Measurements from ENCODE around the gene DCX.
"Not testable (repeated sequence)": the region's sequence is repeated elsewhere in the genome, so short reads cannot be mapped to it uniquely, and the experiment has no call there.

DCX gene

DNA sequence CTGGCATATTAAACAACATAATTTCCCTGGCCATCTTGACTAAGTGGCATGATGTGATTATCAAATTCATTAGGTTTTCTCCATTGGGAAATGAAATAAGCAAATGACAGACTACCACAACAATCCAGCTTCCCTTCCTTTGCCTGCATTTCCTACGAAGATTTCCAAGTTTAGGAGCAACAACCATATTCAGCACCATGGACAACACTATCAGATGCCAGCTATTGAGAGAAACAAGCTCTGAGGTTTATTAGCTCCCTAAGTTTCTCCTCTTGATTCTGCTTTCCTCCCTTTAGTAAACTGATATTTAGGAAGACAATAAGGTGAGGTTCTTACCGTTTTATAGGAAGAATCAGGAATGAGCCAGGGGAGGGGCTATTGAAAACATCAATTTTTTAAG is 36.2 kb downstream of the DCX start:
- no peak overlapping the region for H3K4me3 ChIP-seq (ENCODE audit: low read depth, low read length)

DNA sequence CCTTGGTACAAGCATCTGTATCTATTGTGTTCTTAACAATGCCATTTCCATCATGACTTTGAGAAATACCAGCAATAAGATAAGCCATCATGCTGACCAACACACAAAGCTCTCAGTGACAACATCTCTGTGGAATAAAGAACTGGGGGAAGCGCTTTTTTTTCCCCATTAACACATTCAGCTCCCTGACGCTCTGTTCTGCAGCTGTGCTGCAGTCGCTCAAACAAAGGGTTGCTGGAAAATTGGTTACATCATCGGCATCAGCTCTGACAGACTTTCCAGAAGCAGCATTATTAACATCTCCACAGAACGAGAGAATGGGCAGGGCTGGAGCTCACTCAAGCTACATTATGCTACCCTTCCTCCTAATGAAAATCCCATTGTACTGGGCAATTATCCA is 39.9 kb downstream of the DCX start:
- no peak overlapping the region for H3K4me3 ChIP-seq (ENCODE audit: low read depth, low read length)

DNA sequence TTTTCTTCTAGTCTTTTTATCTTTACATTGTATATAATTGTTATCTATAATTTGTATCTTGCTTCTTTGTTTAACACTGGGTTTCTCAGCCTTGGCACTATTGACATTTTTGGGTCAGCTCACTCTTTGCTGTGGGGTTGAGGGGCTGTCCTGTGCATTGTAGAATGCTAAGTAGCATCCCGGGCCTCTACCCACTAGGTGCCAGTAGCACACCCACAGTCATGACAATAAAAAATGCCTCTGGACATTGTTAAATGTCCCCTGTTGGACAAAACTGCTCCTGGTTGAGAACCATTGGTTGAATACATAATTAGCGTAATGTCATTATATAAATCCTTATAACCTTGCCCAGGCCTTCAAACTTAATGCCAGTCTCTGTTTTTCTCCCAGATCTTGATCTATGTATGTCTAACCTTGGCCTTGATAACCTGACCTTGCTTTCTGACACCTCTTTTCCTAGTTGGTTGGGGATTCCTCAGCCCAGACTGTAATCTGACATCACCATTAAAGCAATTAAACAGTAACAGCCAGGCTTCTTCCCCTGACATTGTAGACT is 46.1 kb downstream of the DCX start:
- no peak overlapping the region for H3K4me3 ChIP-seq (ENCODE audit: low read depth, low read length)

DNA sequence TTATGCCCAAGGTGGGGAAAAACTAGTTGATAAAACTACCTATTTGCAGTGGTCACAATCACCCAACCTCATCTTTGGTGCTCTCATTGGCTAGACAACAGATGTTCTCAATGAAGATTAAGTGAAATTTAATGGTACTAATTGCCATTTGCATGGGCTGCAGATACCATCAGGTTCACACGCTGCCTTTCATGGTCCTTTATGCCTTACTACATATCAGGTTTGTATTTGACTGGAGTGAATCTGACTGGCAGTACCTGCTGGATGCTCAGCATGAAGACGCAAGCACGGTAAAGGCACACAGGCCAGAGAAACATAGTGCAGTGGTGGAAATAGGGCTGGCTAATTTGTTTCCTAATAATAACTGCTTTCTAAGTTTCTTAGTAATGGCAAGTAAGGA is 48.3 kb downstream of the DCX start:
- H3K4me3 ChIP-seq (ENCODE audit: low read depth, low read length) = no peak overlapping the region

DNA sequence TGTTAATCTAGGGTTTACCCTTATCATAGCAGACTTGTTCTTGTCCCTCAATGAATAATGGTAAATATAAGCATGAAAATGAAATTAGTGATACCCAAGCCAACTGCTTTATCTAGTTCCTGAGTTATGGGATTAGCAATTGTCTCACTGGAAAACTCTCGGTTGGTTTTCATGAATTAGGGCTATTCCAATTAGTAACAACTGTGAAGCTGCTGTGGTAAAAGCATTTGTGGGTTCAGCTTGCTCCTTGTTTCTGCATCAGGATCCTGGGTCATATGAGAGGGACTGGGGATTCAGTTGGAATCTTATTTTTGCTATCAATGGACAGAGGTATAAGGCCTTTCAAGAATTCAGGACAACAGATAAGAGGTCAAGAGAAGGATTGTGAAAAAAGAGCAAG is 50.2 kb downstream of the DCX start:
- no peak overlapping the region for H3K4me3 ChIP-seq (ENCODE audit: low read depth, low read length)

DNA sequence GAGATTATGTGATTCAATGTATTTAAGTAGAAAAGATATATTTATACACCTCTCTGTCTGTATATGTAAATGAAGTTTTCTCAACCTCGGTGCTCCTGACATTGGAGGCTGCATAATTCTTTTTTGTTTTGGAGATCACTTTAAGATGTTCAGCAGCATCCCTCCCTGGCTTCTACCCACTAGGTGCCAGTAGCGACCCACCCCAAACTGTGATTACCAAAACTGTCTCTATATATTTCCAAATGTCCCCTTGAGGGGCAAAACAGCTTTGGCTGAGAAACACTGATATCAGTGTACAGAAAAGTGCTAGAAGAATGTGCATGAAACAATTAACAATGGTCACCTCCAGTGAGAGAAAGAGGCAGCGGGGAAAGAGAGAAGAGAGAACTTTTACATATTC is 51.2 kb downstream of the DCX start:
- no peak overlapping the region for H3K4me3 ChIP-seq (ENCODE audit: low read depth, low read length)

DNA sequence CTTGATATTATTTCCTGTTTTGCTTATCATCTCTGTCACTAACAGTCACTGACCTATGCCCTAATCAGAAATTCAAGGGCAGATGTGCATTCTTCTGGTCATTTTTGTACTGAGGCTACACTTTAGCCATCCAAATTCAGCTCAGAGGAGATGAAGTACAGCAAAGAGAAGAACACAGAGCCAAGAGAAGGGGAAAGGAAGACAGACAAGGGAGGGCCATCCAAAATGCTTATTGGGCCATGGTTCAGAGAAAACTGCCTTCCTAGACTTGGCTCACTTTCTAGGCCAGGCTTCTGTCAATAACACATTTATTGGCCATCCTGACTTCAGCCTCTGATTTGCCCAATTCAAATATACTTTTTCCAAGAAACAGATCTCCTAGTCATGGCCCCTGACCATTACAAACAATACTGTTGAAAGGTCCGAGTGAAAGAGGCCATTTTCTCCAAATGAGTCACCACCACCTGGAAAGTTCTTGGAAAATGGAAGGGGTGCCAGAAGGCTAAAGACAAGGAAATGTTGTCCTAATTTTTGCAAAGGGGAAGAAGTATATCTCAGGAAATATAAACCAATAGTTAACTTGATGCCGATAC is 56.4 kb downstream of the DCX start:
- H3K4me3 ChIP-seq (ENCODE audit: low read depth, low read length) = no peak overlapping the region

DNA sequence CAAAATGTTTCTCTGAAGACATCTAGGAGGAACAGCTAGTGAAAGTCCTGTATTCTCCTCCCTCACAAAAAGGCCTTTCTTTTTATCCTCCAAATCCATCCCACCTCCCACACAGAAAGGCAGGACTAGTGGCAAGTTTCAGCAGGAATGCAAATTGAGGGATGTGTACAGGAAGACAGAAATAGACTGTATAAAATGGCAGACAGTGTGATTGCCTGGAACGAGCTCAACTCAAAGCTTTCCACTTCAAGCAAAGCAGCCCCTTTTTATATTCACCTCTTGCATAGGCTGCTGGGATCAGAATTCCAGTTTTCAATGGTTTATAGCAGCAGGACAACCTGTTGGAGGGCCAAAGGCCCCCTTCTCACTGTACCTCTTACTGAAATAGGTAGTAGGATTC is 57.5 kb downstream of the DCX start:
- H3K4me3 ChIP-seq (ENCODE audit: low read depth, low read length) = no peak overlapping the region

DNA sequence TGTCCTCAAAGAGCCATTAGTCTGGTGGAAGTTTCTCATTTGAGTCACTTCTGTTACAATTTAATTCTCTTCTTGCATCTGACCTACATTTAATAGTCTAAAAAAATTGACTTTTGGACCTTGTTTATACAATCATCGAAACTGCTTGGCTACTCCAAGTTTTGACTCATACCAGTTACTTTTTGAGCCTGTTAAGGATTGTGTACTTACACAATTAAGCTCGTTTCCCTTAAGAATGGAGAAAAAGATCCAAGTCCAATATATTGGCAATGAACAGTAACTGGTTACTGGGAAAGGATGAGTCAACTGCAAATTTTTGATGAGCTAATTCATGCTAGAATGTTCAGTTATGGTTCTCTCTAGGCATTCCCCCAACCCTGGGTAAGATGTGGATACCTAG is 58.2 kb downstream of the DCX start:
- no peak overlapping the region for H3K4me3 ChIP-seq (ENCODE audit: low read depth, low read length)

DNA sequence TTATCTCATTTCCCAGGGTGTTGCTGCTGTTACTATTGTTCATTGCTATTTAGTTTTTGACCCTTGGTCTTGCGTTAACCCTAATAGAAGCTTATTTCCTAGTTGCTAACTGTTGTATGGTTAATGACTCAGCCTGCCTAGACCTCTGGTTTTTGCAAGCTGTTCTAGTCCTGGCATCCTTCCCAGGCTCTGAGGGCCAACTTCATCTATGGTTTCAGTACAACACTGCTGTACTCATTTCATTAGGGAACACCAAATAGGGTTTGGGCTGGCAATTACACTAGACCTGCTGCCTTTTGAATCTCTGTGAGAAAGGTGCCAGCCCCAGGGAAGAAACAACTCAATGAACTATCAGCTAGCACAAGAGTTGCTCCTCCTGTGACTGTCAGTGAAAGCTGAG is 59.6 kb downstream of the DCX start:
- H3K4me3 ChIP-seq (ENCODE audit: low read depth, low read length) = no peak overlapping the region

DNA sequence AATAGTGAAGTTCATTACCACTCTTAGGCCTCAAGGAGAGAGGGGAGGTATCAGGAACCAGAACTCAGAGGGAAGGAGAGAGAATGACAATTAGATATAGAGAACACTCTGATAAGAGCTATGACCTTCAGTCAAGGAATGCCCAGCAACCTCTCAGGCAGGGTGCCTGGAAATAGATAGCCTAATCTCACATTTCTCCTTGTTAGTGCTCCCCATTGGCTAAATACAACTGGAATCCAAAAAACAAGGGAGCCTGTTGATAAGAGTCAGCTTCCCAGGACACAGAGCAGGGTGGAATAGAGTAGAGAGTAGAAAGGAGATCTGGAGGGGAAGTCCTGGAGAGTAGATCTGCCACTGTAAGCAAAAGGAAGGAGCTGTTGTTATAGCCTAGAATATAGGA is 62.1 kb downstream of the DCX start:
- H3K4me3 ChIP-seq (ENCODE audit: low read depth, low read length) = no peak overlapping the region

DNA sequence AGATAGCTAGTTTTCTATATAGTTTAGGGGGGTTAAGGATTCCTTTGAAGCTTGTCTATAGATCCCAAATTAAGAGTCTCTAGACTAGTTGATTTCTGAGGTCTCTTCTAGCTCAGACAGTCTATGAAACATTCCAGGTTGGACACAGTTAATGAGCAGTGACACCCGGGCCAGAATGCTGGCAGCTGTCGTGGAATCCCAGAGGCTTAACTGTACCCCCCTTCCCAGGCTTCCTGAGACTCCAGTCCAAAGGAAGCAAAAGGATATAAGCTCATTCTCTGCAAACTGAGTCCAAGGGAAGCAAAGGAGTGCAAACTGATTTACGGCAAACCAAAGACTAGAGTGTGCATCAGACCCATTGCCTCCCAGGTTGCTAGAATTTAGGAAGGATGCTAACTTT is 62.9 kb downstream of the DCX start:
- H3K4me3 ChIP-seq (ENCODE audit: low read depth, low read length) = no peak overlapping the region

DNA sequence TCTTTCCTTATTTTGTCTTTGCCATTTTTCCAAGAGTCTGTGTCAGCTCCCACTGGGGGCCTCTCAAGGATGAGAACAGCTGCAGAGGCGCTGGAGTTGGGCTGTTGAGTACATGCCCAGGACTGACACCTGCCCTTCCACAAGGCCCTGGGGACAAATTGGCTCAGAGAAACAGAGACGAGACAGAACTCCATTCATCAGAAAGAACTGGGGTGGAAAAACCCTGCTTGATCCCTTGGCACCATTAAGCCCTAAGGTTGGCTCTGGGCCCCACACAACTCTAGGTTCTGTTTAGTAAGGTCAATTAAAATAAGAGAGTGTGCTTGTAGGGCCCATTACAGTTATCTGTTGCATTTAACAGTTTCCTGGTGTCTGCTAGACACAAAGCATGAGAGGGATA is 63.6 kb downstream of the DCX start:
- no peak overlapping the region for H3K4me3 ChIP-seq (ENCODE audit: low read depth, low read length)

DNA sequence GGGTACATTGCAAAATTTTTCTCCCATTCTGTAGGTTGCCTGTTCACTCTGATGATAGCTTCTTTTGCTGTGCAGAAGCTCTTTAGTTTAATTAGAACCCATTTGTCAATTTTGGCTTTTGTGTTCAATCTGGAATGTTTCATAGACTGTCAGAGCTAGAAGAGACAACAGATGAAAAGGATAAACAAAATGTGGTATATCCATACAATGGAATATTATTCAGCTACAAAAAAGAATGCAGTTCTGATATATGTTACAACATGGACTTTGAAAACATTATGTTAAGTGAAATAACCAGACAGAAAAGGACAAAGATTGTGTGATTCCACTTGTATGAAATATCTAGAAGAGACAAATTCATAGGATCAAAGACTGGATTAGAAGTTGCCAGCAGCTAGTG is 65.8 kb downstream of the DCX start:
- H3K4me3 ChIP-seq (ENCODE audit: low read depth, low read length) = not testable (repeated sequence)

DNA sequence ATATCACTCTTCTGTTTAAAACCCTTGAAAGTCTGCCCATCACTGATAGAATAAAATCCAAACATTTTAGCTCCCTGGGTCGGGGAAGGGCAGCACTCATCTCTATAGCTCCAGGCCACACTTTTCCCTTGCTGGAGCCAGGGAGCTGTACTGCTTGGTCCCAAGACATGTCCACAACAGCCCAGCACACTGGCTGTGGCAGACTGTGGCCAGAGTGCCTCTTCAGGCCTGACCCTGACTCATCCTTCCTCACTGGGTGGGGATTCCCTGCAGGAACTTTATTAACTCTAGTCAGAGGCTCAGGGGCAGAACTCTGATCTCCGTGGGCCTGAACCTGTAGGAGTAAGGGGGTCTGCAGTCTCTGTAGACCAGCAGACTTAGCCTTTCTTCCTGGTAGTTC is 71.9 kb downstream of the DCX start:
- H3K4me3 ChIP-seq (ENCODE audit: low read depth, low read length) = no peak overlapping the region

DNA sequence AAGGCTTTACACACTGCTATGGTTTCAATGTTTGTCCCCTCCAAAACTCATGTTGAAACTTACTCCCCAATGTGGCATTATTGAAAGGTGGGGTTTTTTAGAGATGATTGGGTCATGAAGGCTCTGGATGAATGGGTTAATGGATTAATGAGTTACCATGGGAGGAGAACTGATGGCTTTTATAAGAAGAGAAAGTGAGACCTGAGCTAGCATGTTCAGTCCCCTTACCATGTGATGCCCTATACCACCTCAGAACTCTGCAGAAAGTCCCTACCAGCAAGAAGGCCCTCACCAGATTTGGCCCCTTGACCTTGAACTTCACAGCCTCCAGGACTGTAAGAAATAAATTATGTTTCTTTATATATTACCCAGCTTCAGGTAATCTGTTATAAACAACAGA is 72.8 kb downstream of the DCX start:
- H3K4me3 ChIP-seq (ENCODE audit: low read depth, low read length) = no peak overlapping the region

DNA sequence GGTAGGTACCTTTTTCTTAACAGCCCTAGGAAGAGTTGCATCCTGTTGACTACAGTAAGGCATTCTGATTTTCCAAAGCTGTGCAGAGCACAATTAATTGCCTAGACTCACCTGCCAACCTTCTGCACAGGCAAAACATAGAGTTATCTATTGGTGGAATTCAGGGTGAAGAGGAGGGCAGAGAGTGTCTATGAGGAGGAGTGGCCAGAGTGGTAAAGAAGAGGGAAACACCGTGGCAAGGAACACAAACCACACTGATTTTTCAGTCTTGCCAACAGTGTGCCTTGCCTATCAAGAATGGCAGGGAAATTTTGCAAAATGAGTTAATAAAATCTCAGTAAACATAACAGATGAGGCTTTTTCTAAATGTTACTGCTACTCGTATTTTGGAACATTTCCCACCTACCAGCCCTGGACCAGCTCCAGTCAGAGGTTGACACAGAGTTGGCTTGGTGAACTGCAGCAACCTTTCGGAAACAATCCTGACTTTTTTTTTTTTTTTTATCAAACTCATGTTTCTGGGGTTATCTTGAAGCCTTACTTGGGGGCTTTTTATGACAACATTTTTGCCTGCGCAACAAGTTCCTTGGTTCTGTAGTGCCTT is 73.8 kb downstream of the DCX start:
- H3K4me3 ChIP-seq (ENCODE audit: low read depth, low read length) = no peak overlapping the region

DNA sequence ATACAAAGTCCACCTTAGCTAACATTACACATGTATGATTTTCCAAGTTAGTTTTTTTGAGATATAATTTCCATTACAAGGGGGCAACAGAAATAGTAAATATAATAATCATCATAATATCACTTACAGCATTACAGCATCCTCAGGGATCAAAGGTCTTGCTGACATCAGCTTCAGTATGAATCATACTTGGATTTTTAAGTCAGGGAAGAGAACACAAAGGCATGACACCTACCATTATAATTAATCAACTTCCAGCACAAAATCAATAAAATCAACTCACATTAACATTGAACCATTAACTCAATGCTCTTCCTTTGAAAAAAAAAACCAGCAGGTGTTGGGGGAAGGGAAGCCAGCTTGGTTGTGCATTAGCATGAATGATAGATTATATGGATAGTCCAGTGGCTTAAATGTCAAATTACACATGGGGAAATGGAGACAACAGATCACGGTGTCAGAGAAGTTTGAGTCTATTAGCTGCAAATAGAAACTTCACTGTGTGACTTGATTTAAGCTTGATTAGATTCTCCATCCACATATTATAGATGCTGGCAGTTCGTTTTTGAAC is 74.8 kb downstream of the DCX start:
- H3K4me3 ChIP-seq (ENCODE audit: low read depth, low read length) = no peak overlapping the region

DNA sequence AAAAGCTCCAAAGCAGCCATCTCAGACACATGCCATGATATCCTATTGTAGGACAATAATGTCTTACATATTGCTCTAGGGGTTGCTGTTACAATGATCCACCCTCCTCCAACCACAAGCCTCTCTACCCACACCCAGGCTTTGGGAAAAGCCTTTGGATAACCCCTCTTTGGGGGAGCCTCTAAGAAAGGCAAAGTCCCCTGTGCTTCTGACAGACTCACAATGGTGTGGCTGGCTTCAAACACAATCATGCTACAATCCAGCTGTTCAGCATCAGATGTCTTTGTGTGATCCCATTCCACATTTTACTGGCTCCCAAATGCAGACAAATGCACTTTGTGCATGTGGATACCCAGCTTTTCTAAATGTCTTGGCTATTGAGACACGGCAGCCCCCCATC is 75.9 kb downstream of the DCX start:
- H3K4me3 ChIP-seq (ENCODE audit: low read depth, low read length) = no peak overlapping the region

DNA sequence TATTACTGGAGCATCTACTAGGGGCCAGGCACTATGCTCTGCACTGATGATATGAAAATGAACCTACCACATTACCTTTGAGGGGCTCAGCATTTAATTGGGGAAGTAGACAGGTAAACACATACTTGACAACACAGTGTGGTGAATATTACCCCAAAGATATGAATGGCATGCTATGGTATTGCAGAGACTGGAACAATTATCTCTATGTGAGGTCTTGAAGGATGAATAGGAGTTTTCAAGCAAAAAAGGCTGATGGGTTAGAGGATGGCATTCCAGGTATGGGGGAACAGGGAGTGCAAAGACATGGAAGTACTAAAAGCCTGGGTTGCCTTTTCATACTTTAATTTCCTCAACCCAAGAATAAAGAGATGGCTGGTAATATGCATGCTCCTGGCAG is 82.6 kb downstream of the DCX start:
- no peak overlapping the region for H3K4me3 ChIP-seq (ENCODE audit: low read depth, low read length)

DNA sequence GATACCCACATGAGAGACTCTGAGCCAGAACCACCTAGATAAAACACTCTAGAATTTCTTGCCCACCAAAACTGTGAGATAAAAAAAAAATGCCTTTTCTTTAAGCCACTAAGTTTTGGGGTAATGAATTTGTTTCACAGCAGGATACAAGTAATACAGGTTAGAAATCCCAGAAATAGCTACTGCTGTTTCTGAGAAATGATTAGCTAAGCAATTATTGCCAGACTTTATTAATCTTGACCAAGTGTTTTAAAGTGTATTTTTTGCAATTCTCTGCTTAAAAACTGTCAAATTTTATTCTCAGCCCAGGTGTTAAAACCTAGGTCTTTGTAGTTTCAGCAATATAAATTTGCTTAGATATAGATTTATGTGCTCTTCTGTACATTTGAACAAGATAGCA is 83.1 kb downstream of the DCX start:
- no peak overlapping the region for H3K4me3 ChIP-seq (ENCODE audit: low read depth, low read length)

DNA sequence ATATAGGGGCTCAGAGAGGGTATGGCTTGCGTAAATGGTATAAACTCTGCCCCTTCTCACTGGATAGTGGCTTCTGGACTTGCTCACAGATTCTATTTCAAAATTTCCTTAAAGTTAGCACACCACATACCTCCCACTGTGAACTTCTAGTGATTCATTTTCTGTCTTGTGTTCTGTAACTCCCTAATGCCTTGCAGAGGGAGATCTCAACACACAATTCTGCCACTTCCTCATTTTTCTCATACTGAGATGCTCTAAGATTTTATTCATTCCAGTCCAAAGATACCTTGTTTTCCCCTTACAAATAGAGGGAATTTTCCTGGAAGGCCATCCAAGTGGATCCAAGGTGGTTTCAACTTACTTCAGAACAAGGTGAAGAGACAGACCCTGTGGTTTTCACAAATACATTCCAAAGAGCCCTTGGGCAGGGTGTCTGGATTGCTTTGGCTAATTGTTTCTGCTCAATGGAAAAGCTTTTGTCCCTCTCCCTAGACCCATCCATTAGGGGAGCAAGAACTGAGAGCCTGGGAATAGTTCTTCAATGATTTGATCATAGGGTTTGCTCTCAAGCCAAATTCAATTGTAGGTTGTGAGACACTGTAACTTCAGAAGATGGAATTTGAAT is 89.6 kb downstream of the DCX start:
- H3K4me3 ChIP-seq (ENCODE audit: low read depth, low read length) = no peak overlapping the region

All from iPS-11a (cell line).